ENCODE data around the gene EEF1AKMT2.

EEF1AKMT2 gene

GRCh38 chr10:124721330-124722045 lies 70.2 kb downstream of the EEF1AKMT2 start:
- DNase-seq (ENCODE audit: low read depth in 2 of 2): no peak

GRCh38 chr10:124719213-124719851 lies 72.4 kb downstream of the EEF1AKMT2 start:
- peak in 1 of 2 experiments; percentile 36 for DNase-seq (ENCODE audit: low read depth in 2 of 2)

GRCh38 chr10:124717911-124718741 lies 73.6 kb downstream of the EEF1AKMT2 start:
- DNase-seq (ENCODE audit: low read depth in 2 of 2): peak; percentile 54 to 66

- DNase-seq (ENCODE audit: low read depth in 2 of 2): no peak
Measured at GRCh38 chr10:124717041-124717757, 74.5 kb downstream of the EEF1AKMT2 start.

GRCh38 chr10:124716369-124716768 lies 75.3 kb downstream of the EEF1AKMT2 start:
- no peak for DNase-seq (ENCODE audit: low read depth in 2 of 2)

- DNase-seq (ENCODE audit: low read depth in 2 of 2): no peak
Measured at GRCh38 chr10:124715439-124715838, 76.2 kb downstream of the EEF1AKMT2 start.

- no peak for DNase-seq (ENCODE audit: low read depth in 2 of 2)
Measured at GRCh38 chr10:124713679-124714255, 77.9 kb downstream of the EEF1AKMT2 start.

GRCh38 chr10:124712704-124713407 lies 78.8 kb downstream of the EEF1AKMT2 start:
- DNase-seq (ENCODE audit: low read depth in 2 of 2): no peak

GRCh38 chr10:124711145-124711544 lies 80.5 kb downstream of the EEF1AKMT2 start:
- no peak for DNase-seq (ENCODE audit: low read depth in 2 of 2)

GRCh38 chr10:124710266-124710881 lies 81.3 kb downstream of the EEF1AKMT2 start:
- no peak for DNase-seq (ENCODE audit: low read depth in 2 of 2)

- DNase-seq (ENCODE audit: low read depth in 2 of 2): no peak
Measured at GRCh38 chr10:124709861-124710260, 81.8 kb downstream of the EEF1AKMT2 start.

- no peak for DNase-seq (ENCODE audit: low read depth in 2 of 2)
Measured at GRCh38 chr10:124708922-124709520, 82.7 kb downstream of the EEF1AKMT2 start.

- DNase-seq (ENCODE audit: low read depth in 2 of 2): no peak
Measured at GRCh38 chr10:124708246-124708779, 83.4 kb downstream of the EEF1AKMT2 start.
